IMR-90 (cell line): ENCODE measurements around the gene ADAMTSL2. TPM values are rescaled to one million over a fixed set of nuclear protein-coding genes. Genes with fewer than 3 reads are reported as not detected.

Experiments used
- ATAC-seq: fragments of 200-7000 bp; cut with Tn5 transposase; 2 replicates; pipeline ENCODE4 v1.9.1; 2020; ENCODE audit warnings: low read depth, mild to moderate bottlenecking, moderate library complexity
- BruUV-seq: library from RNA; stranded (reverse); fragments of 400-500 nt; replicated peaks from 2 replicates; lab custom pipeline; 2021; lab: Mats Ljungman, UMichigan
- CTCF ChIA-PET: fragments of 300-600 bp; formaldehyde crosslinking; extraction: SDS; loops from one replicate; lab custom pipeline; 2021; ENCODE audit warnings: antibody characterized with exemption; lab: Yijun Ruan, JAX
- POLR2A ChIA-PET: fragments of 300-600 bp; sonication (Branson Sonifier 250); formaldehyde crosslinking; loops from one replicate; lab custom pipeline; 2022; ENCODE audit warnings: antibody characterized with exemption; ENCODE audit not compliant: unreplicated experiment; lab: Charles Lee
- DNase-seq: peaks from one replicate; pipeline ENCODE4 v3.0.0; 2013
- H2AFZ ChIP-seq: replicated peaks from 2 replicates; pipeline ENCODE3; 2013; ENCODE audit warnings: low read length, mild to moderate bottlenecking; ENCODE audit not compliant: poor library complexity
- H2AK5ac ChIP-seq: 2 replicates; pipeline ENCODE4 v1.6.1; 2013; ENCODE audit warnings: low read depth, low read length, inconsistent platforms
- H2AK9ac ChIP-seq: replicated peaks from 2 replicates; pipeline ENCODE3; 2013; ENCODE audit warnings: mild to moderate bottlenecking, low read depth, low read length, moderate library complexity; ENCODE audit not compliant: poor library complexity
- H2BK120ac ChIP-seq: 2 replicates; pipeline ENCODE4 v1.6.1; 2013; ENCODE audit warnings: low read depth, low read length, inconsistent platforms
- H2BK15ac ChIP-seq: 3 replicates; pipeline ENCODE4 v1.6.1; 2013; ENCODE audit warnings: low read depth, low read length, inconsistent platforms
- H2BK20ac ChIP-seq: 2 replicates; pipeline ENCODE4 v1.6.1; 2013; ENCODE audit warnings: low read depth, mild to moderate bottlenecking, inconsistent platforms, low read length, moderate library complexity
- H2BK5ac ChIP-seq: 2 replicates; pipeline ENCODE4 v1.6.1; 2013; ENCODE audit warnings: mild to moderate bottlenecking, low read depth, low read length, inconsistent platforms; ENCODE audit not compliant: poor library complexity, severe bottlenecking
- H3K14ac ChIP-seq: replicated peaks from 2 replicates; pipeline ENCODE4 v1.6.1; 2013; ENCODE audit warnings: low read depth, low read length, inconsistent platforms
- H3K18ac ChIP-seq: 2 replicates; pipeline ENCODE4 v1.6.1; 2013; ENCODE audit warnings: low read depth, low read length, control low read depth
- H3K23ac ChIP-seq: 2 replicates; pipeline ENCODE4 v1.6.1; 2013; ENCODE audit warnings: low read depth, low read length, inconsistent platforms
- H3K27ac ChIP-seq: 2 replicates; pipeline ENCODE4 v1.5.1; 2013; ENCODE audit warnings: mild to moderate bottlenecking, control low read depth, low read length; ENCODE audit not compliant: insufficient read depth
- H3K27me3 ChIP-seq: 2 replicates; pipeline ENCODE4 v1.6.1; 2013; ENCODE audit warnings: low read length; ENCODE audit not compliant: control insufficient read depth, insufficient read depth
- H3K36me3 ChIP-seq: 2 replicates; pipeline ENCODE4 v1.6.1; 2013; ENCODE audit warnings: low read length, mixed read lengths; ENCODE audit not compliant: control insufficient read depth, insufficient read depth
- H3K4ac ChIP-seq: 2 replicates; pipeline ENCODE4 v1.6.1; 2013; ENCODE audit warnings: low read depth, low read length, inconsistent platforms
- H3K4me1 ChIP-seq: 2 replicates; pipeline ENCODE4 v1.6.1; 2013; ENCODE audit warnings: low read length, mixed read lengths; ENCODE audit not compliant: control insufficient read depth, insufficient read depth
- H3K4me2 ChIP-seq: 2 replicates; pipeline ENCODE4 v1.6.1; 2013; ENCODE audit warnings: low read depth, mild to moderate bottlenecking, control low read depth, low read length, moderate library complexity
- H3K4me3 ChIP-seq: 2 replicates; pipeline ENCODE4 v1.5.1; 2013; ENCODE audit warnings: low read depth, mild to moderate bottlenecking, control low read depth, low read length, moderate library complexity; ENCODE audit not compliant: insufficient read depth
- H3K56ac ChIP-seq: 2 replicates; pipeline ENCODE4 v1.6.1; 2013; ENCODE audit warnings: low read length, inconsistent platforms; ENCODE audit not compliant: insufficient read depth; ENCODE audit errors: extremely low read depth
- H3K79me1 ChIP-seq, 2 experiments: 2 replicates each; pipeline ENCODE4 v1.6.1; 2013; ENCODE audit warnings: low read length in 2 of 2, inconsistent platforms in 1 of 2, low read depth in 1 of 2
- H3K9ac ChIP-seq: 2 replicates; pipeline ENCODE4 v1.6.1; 2013; ENCODE audit warnings: low read depth, low read length, control low read depth
- H3K9me1 ChIP-seq: 2 replicates; pipeline ENCODE4 v1.6.1; 2013; ENCODE audit warnings: low read length, inconsistent platforms; ENCODE audit not compliant: insufficient read depth
- H3K9me3 ChIP-seq: 2 replicates; pipeline ENCODE4 v1.6.1; 2013; ENCODE audit warnings: low read length; ENCODE audit not compliant: control insufficient read depth, insufficient read depth
- H4K20me1 ChIP-seq: 2 replicates; pipeline ENCODE4 v1.6.1; 2013; ENCODE audit warnings: low read length, inconsistent platforms; ENCODE audit not compliant: insufficient read depth
- H4K5ac ChIP-seq: 2 replicates; pipeline ENCODE4 v1.6.1; 2013; ENCODE audit warnings: mild to moderate bottlenecking, low read depth, low read length, control low read depth
- H4K8ac ChIP-seq, 2 experiments: 2 replicates each; pipeline ENCODE4 v1.6.1; 2013; ENCODE audit warnings: low read depth in 2 of 2, low read length in 2 of 2, control low read depth in 1 of 2, inconsistent platforms in 1 of 2
- H4K91ac ChIP-seq: 2 replicates; pipeline ENCODE4 v1.6.1; 2013; ENCODE audit warnings: low read depth, low read length, inconsistent platforms; ENCODE audit not compliant: insufficient read depth
- CHD1 ChIP-seq: IDR thresholded peaks from 2 replicates; pipeline ENCODE4 v1.6.1; 2012; ENCODE audit warnings: low read depth, low read length, improper control_type of control experiment
- FOS ChIP-seq: fragments of 150-350 bp; IDR thresholded peaks from 2 replicates; pipeline ENCODE4 v1.6.1; 2016; ENCODE audit warnings: low read depth, low read length
- MAFK ChIP-seq: IDR thresholded peaks from 2 replicates; pipeline ENCODE4 v1.6.1; 2012; ENCODE audit warnings: low read depth, low read length, improper control_type of control experiment
- MAZ ChIP-seq: IDR thresholded peaks from 2 replicates; pipeline ENCODE4 v1.6.1; 2012; ENCODE audit warnings: low read depth, mild to moderate bottlenecking, low read length, improper control_type of control experiment, moderate library complexity, borderline replicate concordance
- MXI1 ChIP-seq: IDR thresholded peaks from 2 replicates; pipeline ENCODE4 v1.6.1; 2012; ENCODE audit warnings: low read depth, mild to moderate bottlenecking, low read length, moderate library complexity, borderline replicate concordance
- RAD21 ChIP-seq: IDR thresholded peaks from 2 replicates; pipeline ENCODE4 v1.6.1; 2012; ENCODE audit warnings: low read length, improper control_type of control experiment
- RCOR1 ChIP-seq: IDR thresholded peaks from 2 replicates; pipeline ENCODE4 v1.6.1; 2012; ENCODE audit warnings: mild to moderate bottlenecking, low read length, improper control_type of control experiment; ENCODE audit not compliant: insufficient replicate concordance
- RFX5 ChIP-seq: IDR thresholded peaks from 2 replicates; pipeline ENCODE4 v1.8.0; 2012; ENCODE audit warnings: low read depth, mild to moderate bottlenecking, low read length, moderate library complexity
- SMC3 ChIP-seq: fragments of 150-350 bp; IDR thresholded peaks from 2 replicates; pipeline ENCODE4 v1.6.1; 2016; ENCODE audit warnings: low read depth, mild to moderate bottlenecking, antibody characterized with exemption, low read length, moderate library complexity
- WGBS, 2 experiments: methylation state at CpG; one replicate each; pipeline versions ENCODE4 v1.1.5 to v1.1.7; 2013; ENCODE audit warnings: missing lambda C conversion rate in 2 of 2; ENCODE audit not compliant: insufficient read length in 1 of 2; ENCODE audit errors: extremely low coverage in 2 of 2; 5-methylcytosine and 5-hydroxymethylcytosine counted together
- dilution Hi-C: fragments of 300-500 bp; cut with HindIII; formaldehyde crosslinking; loops from one replicate; pipeline ENCODE4 v1.14.3; 2018; ENCODE audit warnings: low sequenced_read_pairs; ENCODE audit not compliant: unreplicated experiment
- in situ Hi-C: fragments of 300-500 bp; cut with MboI; formaldehyde crosslinking; loops from 3 replicates; pipeline ENCODE4 v1.14.3; 2019; ENCODE audit warnings: low sequenced_read_pairs, inconsistent platforms, mixed read lengths
- intact Hi-C: fragments of 100-400 bp; cut with micrococcal nuclease; formaldehyde crosslinking; loops from 2 replicates; pipeline ENCODE4 v1.10.0; 2022
- polyA plus RNA-seq, 3 experiments: library from polyadenylated mRNA; depleted of rRNA; stranded (reverse); fragments of >200 nt; gene quantifications; 2 replicates each; pipeline ENCODE4 v1.2.3, GENCODE V29; 2012; ENCODE audit warnings: low replicate concordance in 1 of 3
- total RNA-seq: library from RNA; depleted of rRNA; stranded (reverse); fragments of >200 nt; gene quantifications from 2 replicates; pipeline ENCODE4 v1.2.3, GENCODE V29; 2012

Gene ADAMTSL2
- total and polyA plus RNA-seq, 2 of the 4 experiments (the other 2 are of a cell fraction) = not detected

- Histone ChIP-seq H2AFZ (no peak overlapping the region), H3K4ac (no peak overlapping the region), H3K27me3 (peaks cover 10% of the 10 kb centered on the region; the same call in 1 of the 2 replicates), H3K9me3 (peaks cover 20% of the 10 kb centered on the region), H2BK120ac (no peak overlapping the region), H3K14ac (no peak overlapping the region), H3K79me1 (no peaks in the 10 kb centered on the region), H3K56ac (no peak overlapping the region), H3K9me1 (no peaks in the 10 kb centered on the region), H4K5ac (no peak overlapping the region), H4K8ac (no peak overlapping the region), H4K20me1 (no peaks in the 10 kb centered on the region; the same call in 1 of the 2 replicates), H3K36me3 (no peaks in the 10 kb centered on the region), H2AK9ac (no peak overlapping the region), H2BK20ac (no peak overlapping the region), H3K27ac (no peak overlapping the region), H3K4me3 (no peak overlapping the region), H2BK5ac (no peak overlapping the region), H3K23ac (no peak overlapping the region), H4K91ac (no peak overlapping the region), H2BK15ac (no peak overlapping the region), H3K4me1 (no peaks in the 10 kb centered on the region), H3K18ac (no peak overlapping the region), H2AK5ac (no peak overlapping the region), H3K9ac (no peak overlapping the region), H3K4me2 (no peak overlapping the region)
- dilution Hi-C loops = no loop called here
- TF ChIP-seq CHD1 = no peak
- no peak for TF ChIP-seq RFX5
- TF ChIP-seq MXI1 = no peak
- TF ChIP-seq MAZ = no peak
- no peak for TF ChIP-seq FOS
- no peak for TF ChIP-seq MAFK
- no peak for TF ChIP-seq RCOR1
- no peak for TF ChIP-seq SMC3
- TF ChIP-seq RAD21 = no peak
- intact Hi-C loops = no loop called here
- no peak for ATAC-seq
- DNase-seq = no peak
- POLR2A ChIA-PET = no interaction called here
- CTCF ChIA-PET = interaction anchor here (0.7 to 1.0 kb wide), 2 partner anchors 9 kb away, joined by 3 to 4 read pairs; no protein-coding TSS in a partner anchor
- in situ Hi-C loops = no loop called here
- WGBS, 2 experiments = 60% methylated on average over 2 of the region's 2 CpGs; no CpG with 5 or more reads in 1 of the 2 experiments
- no TSS peak for BruUV-seq
Measured at GRCh38 chr9:133594310-133594709, 59.8 kb downstream of the ADAMTSL2 start.
